Bronchial epithelial cell (primary cell): ENCODE data around the gene PTPRD. TPM values are rescaled to one million over a fixed set of nuclear protein-coding genes. Genes with fewer than 3 reads are reported as not detected.

ENCODE experiments used
- DNase-seq: peaks from one replicate; pipeline ENCODE4 v3.0.0-alpha.2; 2010; ENCODE audit warnings: low read depth
- FAIRE-seq: peaks from 2 replicates; lab custom pipeline; 2011; peaks lifted over from hg19 to GRCh38; lab: Jason Lieb, UNC
- H3K27me3 ChIP-seq: 2 replicates; pipeline ENCODE4 v1.5.1; 2011; ENCODE audit warnings: low read length; ENCODE audit not compliant: control insufficient read depth, insufficient read depth
- H3K36me3 ChIP-seq: 2 replicates; pipeline ENCODE4 v1.5.1; 2011; ENCODE audit warnings: low read length; ENCODE audit not compliant: control insufficient read depth, insufficient read depth
- H3K4me3 ChIP-seq: 2 replicates; pipeline ENCODE4 v1.5.1; 2011; ENCODE audit warnings: mild to moderate bottlenecking, low read depth, low read length, control low read depth
- total RNA-seq: library from RNA; depleted of rRNA; stranded (reverse); fragments of >200 nt; gene quantifications from 2 replicates; pipeline ENCODE4 v1.2.1, GENCODE V29; 2014
- TF ChIP-seq, protein P1 (sequence below): IDR thresholded peaks from 2 replicates; pipeline ENCODE4 v1.5.1; 2011; ENCODE audit warnings: mild to moderate bottlenecking, moderate library complexity, low read length, control low read depth, inconsistent platforms; ENCODE audit not compliant: insufficient read depth, severe bottlenecking

PTPRD gene
- total RNA-seq, 1 donor from 2014 or later: 2.9 TPM

DNA sequence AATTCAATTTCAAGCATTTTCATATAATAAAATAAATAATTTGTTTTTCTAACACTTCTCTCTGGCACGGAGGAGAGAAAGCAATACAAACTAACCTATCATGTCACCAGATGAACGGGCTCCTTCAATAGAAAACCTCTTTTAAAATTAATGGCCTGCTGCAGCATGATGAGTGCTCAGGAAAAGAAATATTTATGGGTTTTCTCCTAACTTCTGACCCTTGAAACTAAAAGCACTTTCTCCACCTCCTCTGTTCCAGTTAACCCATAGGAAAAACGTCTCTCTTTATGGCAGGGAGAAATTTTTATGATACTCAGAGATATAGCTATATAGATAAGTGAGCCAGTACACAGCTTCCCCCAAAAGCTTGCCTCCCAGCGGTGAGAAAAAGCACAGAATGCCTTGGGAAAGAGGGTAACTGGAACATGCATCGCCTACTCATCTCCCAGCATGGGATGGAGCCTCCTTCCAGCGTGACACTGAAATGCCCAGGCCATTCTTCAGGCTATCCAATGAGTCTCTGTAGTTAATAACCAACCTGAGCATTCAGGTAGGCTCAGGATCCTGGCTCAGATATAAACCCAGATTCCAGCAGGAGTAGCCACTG lies 1850.2 kb downstream of the PTPRD start:
- Histone ChIP-seq H3K4me3 (no peak overlapping the region), H3K36me3 (no peaks in the 10 kb centered on the region), H3K27me3 (no peaks in the 10 kb centered on the region)
- no peak for FAIRE-seq
- TF ChIP-seq, protein P1, sequence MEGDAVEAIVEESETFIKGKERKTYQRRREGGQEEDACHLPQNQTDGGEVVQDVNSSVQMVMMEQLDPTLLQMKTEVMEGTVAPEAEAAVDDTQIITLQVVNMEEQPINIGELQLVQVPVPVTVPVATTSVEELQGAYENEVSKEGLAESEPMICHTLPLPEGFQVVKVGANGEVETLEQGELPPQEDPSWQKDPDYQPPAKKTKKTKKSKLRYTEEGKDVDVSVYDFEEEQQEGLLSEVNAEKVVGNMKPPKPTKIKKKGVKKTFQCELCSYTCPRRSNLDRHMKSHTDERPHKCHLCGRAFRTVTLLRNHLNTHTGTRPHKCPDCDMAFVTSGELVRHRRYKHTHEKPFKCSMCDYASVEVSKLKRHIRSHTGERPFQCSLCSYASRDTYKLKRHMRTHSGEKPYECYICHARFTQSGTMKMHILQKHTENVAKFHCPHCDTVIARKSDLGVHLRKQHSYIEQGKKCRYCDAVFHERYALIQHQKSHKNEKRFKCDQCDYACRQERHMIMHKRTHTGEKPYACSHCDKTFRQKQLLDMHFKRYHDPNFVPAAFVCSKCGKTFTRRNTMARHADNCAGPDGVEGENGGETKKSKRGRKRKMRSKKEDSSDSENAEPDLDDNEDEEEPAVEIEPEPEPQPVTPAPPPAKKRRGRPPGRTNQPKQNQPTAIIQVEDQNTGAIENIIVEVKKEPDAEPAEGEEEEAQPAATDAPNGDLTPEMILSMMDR: no peak
- DNase-seq: no peak

DNA sequence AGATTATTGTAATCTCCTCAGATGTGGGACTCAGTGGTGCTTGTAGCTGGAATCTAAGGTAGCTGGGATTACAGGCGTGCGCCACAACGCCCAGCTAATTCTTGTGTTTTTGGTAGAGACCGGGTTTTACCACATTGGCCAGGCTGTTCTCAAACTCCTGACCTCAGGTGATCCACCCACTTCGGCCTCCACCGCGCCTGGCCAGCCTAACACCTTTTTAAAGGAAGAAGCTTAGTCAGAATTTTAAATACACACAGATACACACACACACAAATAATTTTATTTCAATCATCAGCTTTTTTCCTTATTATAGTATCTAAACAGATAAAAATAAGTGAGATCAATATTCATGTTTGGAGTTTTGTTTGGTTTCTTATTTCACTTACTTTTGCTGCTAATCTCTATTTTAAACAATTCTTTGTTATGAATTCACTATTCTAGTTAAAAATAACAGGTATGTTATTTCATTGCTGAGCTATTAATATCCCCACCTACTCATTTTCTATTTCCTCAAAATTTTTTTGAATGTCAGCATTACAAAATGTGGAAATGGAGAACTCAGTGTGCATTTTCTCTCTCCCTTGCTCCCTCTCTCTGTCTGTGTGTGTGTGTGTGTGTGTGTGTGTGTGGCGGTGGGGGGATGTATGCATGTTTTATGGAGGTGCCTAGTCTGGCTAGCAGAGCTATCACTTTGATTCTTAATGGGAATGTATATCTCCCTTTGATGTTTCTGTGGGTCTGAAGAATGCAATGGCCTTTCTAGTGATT lies 1852.6 kb downstream of the PTPRD start:
- Histone ChIP-seq H3K4me3 (no peak overlapping the region), H3K36me3 (no peaks in the 10 kb centered on the region), H3K27me3 (no peaks in the 10 kb centered on the region)
- DNase-seq (no peak), FAIRE-seq (no peak)
- TF ChIP-seq, protein P1: no peak

DNA sequence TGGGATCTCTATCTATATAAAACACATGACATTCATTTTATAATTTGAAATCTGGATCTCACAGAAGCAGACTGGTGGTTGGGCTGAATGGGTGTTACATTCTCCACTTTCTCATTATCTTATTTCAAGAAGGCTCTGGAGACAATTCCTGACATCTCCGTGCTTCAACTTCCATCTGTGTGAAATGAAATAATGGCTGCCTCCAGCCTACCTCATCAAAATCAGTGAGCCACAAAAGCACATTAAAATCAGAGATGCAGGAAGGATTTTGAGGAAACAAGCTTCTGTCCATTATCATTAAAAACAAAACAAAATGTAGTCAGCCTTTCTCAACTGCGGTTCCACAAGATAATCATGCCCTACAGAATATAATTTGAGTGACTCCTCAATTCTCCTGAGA lies 1854.9 kb downstream of the PTPRD start:
- DNase-seq (no peak), FAIRE-seq (no peak)
- TF ChIP-seq, protein P1: no peak
- Histone ChIP-seq H3K27me3 (no peaks in the 10 kb centered on the region), H3K4me3 (no peak overlapping the region), H3K36me3 (no peaks in the 10 kb centered on the region)

DNA sequence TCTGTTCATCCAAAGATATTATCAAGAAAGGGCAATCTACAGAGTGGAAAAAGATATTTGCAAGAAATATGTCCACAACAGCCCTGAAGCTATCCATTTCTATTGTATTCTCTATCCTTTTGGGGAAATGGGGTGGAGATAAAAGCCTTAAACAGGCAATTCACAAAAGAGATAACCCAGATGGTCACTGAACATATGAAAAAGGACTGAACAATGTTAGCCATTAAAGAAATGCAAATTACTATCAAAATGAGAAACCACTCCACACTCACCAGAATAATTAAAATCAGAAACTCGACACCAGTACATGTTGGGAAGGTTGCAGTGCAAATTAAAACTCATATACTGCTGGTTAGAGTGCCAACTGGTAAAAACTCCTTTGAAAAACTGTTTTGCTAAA lies 1858.1 kb downstream of the PTPRD start:
- Histone ChIP-seq H3K27me3 (no peaks in the 10 kb centered on the region), H3K36me3 (no peaks in the 10 kb centered on the region), H3K4me3 (no peak overlapping the region)
- no peak for DNase-seq
- FAIRE-seq: no peak
- TF ChIP-seq, protein P1: no peak

DNA sequence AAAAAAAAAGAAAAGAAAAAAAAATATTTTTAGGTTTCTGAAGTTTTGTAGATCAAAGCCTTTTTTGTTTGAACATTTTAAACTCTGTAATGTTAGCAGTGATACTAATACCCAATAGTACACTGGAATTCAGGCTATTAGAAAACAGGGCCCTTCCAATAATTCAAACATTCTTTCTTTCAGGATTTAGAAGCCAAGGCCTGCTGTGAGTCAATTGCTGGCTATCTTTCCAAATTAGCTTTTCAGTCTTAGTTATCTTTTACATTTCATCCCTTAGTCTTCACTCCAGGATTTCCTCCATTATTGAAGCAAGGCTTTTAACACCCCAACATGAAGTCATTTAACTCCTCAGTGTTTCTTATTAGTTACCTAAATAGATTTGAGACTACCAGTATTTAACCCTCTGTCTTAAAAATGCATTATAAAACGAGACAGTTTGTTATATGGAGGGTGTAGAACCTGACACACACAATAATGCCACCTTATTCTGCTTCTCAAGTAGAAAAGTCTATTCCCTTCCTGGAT lies 1861.3 kb downstream of the PTPRD start:
- DNase-seq: no peak
- FAIRE-seq: no peak
- Histone ChIP-seq H3K4me3 (no peak overlapping the region), H3K27me3 (no peaks in the 10 kb centered on the region), H3K36me3 (no peaks in the 10 kb centered on the region)
- TF ChIP-seq, protein P1: no peak
